Large intestine (tissue), 3 donors: ENCODE measurements around the gene SMARCA2. TPM values are rescaled to one million over a fixed set of nuclear protein-coding genes. Genes with fewer than 3 reads are reported as not detected.

Experiments used
- DNase-seq, 2 donors: peaks; one replicate each; pipeline versions ENCODE4 v3.0.0 to v3.0.0-alpha.2; 2013
- H3K27ac ChIP-seq: one replicate; pipeline ENCODE4 v1.5.1; 2013; ENCODE audit warnings: low read length
- H3K27me3 ChIP-seq: 2 replicates; pipeline ENCODE4 v1.6.1; 2013; ENCODE audit warnings: low read length; ENCODE audit not compliant: control insufficient read depth, insufficient read depth
- H3K36me3 ChIP-seq: 2 replicates; pipeline ENCODE4 v1.6.1; 2013; ENCODE audit warnings: low read length; ENCODE audit not compliant: control insufficient read depth, insufficient read depth
- H3K4me1 ChIP-seq: one replicate; pipeline ENCODE4 v1.6.1; 2013; ENCODE audit warnings: low read length; ENCODE audit not compliant: control insufficient read depth, insufficient read depth
- H3K4me3 ChIP-seq: one replicate; pipeline ENCODE4 v1.5.1; 2013; ENCODE audit warnings: low read length
- H3K9me3 ChIP-seq: one replicate; pipeline ENCODE4 v1.6.1; 2013; ENCODE audit warnings: mild to moderate bottlenecking, low read depth, low read length, moderate library complexity; ENCODE audit not compliant: control insufficient read depth
- WGBS: methylation state at CpG from one replicate; pipeline ENCODE4 v1.1.5; 2013; ENCODE audit warnings: low lambda C conversion rate; ENCODE audit not compliant: insufficient coverage; 5-methylcytosine and 5-hydroxymethylcytosine counted together
- polyA plus RNA-seq: library from polyadenylated mRNA; unstranded; fragments of 120-200 nt; gene quantifications from one replicate; pipeline ENCODE4 v1.2.1, GENCODE V29; 2013

SMARCA2 gene
- polyA plus RNA-seq, 1 donor, result 61.1 TPM

GRCh38 chr9:2228132-2228531, 213.0 kb downstream of the SMARCA2 start:
- DNase-seq, result no peak
- Histone ChIP-seq H3K9me3 (no peaks in the 10 kb centered on the region), H3K4me1 (no peaks in the 10 kb centered on the region), H3K27ac (no peak overlapping the region), H3K27me3 (no peaks in the 10 kb centered on the region), H3K4me3 (no peak overlapping the region), H3K36me3 (no peaks in the 10 kb centered on the region)
- WGBS, result no CpG with 5 or more reads among the region's 2 CpGs

- WGBS, result 100% methylated on average over 1 of the region's 2 CpGs
- Histone ChIP-seq H3K4me3 (no peak overlapping the region), H3K9me3 (no peaks in the 10 kb centered on the region), H3K27me3 (no peaks in the 10 kb centered on the region), H3K27ac (no peak overlapping the region), H3K36me3 (no peaks in the 10 kb centered on the region), H3K4me1 (no peaks in the 10 kb centered on the region)
- no peak for DNase-seq
Observed at GRCh38 chr9:2228641-2229040, 213.5 kb downstream of the SMARCA2 start.

DNA sequence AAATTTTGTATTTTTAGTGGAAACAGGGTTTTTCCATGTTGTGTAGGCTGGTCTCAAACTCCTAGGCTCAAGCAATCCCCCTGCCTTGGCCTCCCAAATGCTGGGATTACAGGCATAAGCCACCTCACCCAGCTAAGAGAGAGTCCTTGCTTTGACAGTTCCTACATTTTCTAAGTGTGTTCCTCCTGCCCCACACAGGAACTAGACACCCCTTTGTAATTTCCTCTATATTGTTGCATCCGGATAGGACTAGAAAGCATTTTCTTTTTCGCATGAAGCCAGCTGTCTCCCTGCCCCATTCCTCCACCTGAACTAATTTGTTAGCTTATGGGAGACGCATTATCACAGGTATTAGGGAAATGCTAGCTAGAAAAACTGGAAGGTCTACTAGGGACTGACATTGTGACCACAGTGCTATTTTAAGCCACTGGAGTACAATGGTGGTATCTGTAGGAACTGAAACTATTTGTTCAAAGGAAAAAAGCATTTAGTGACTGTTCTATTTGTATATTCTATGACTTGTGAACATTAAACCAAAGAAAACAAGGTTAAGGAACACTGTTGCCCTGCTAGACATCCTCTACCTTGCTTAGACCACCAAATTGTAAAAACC, 214.1 kb downstream of the SMARCA2 start:
- no peak for DNase-seq
- no peak overlapping the region for H3K4me3 ChIP-seq
- H3K4me1 ChIP-seq, result no peaks in the 10 kb centered on the region
- no peaks in the 10 kb centered on the region for H3K9me3 ChIP-seq
- 80% methylated on average over 1 of the region's 3 CpGs for WGBS
- H3K36me3 ChIP-seq, result no peaks in the 10 kb centered on the region
- no peaks in the 10 kb centered on the region for H3K27me3 ChIP-seq
- H3K27ac ChIP-seq, result no peak overlapping the region

DNA sequence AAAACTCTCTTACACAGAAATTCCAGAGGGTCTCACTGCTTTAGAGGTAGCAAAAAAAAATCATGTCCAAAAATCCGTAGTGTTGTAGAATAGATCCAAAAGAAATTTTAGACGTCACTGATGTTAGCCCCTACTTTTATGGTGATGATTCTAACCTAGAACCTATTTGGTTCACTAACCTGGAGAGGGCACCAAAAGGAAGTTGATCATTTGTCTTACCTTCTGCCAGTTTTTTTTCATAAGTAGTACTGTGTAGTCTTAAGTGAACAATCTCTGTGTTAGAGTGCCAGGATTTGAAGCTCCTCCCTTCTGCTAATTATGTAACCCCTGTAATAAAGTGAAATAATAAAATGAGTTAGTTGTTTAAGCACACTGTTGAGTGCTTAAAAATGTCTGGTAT, 215.2 kb downstream of the SMARCA2 start:
- no peaks in the 10 kb centered on the region for H3K36me3 ChIP-seq
- H3K27me3 ChIP-seq, result no peaks in the 10 kb centered on the region
- no peaks in the 10 kb centered on the region for H3K4me1 ChIP-seq
- no peaks in the 10 kb centered on the region for H3K9me3 ChIP-seq
- DNase-seq, result no peak
- WGBS, result 100% methylated on average over 2 of the region's 2 CpGs
- H3K4me3 ChIP-seq, result no peak overlapping the region
- no peak overlapping the region for H3K27ac ChIP-seq

GRCh38 chr9:2231101-2231500, 216.0 kb downstream of the SMARCA2 start:
- Histone ChIP-seq H3K4me1 (no peaks in the 10 kb centered on the region), H3K27ac (no peak overlapping the region)

DNA sequence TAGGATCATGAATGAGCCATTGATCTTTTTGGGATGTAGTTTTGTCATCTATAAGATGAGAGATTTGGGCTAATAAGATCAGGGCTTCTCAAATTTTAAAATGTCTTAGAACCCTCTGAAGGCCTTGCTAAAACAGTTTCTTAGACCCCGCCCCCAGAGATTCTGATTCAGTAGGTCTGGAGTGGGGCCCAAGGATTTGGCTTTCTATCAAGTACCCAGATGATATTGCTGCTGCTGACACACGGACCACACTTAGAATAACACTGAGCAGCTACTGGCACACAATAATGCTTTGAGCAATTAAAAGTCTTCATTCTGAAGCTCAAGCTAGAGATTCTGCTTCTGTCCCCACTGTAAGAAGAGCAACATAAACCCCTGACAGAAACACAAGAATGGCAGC, 216.7 kb downstream of the SMARCA2 start:
- no peaks in the 10 kb centered on the region for H3K27me3 ChIP-seq
- no peak overlapping the region for H3K4me3 ChIP-seq
- no peak overlapping the region for H3K27ac ChIP-seq
- no peaks in the 10 kb centered on the region for H3K4me1 ChIP-seq
- no peaks in the 10 kb centered on the region for H3K9me3 ChIP-seq
- no peak for DNase-seq
- no CpG with 5 or more reads among the region's 2 CpGs for WGBS
- H3K36me3 ChIP-seq, result no peaks in the 10 kb centered on the region

More at GRCh38 chr9:2231101-2231500, 216.0 kb downstream of the SMARCA2 start:
- Histone ChIP-seq H3K4me3 (no peak overlapping the region), H3K27me3 (no peaks in the 10 kb centered on the region), H3K36me3 (no peaks in the 10 kb centered on the region), H3K9me3 (no peaks in the 10 kb centered on the region)
- DNase-seq, result no peak
- WGBS, result no CpG with 5 or more reads among the region's 1 CpG

GRCh38 chr9:2233274-2233673, 218.1 kb downstream of the SMARCA2 start:
- no peaks in the 10 kb centered on the region for H3K9me3 ChIP-seq
- 60% methylated on average over 3 of the region's 3 CpGs for WGBS
- H3K27ac ChIP-seq, result no peak overlapping the region
- H3K4me1 ChIP-seq, result no peaks in the 10 kb centered on the region
- no peak overlapping the region for H3K4me3 ChIP-seq
- no peaks in the 10 kb centered on the region for H3K27me3 ChIP-seq
- no peak for DNase-seq
- H3K36me3 ChIP-seq, result no peaks in the 10 kb centered on the region

DNA sequence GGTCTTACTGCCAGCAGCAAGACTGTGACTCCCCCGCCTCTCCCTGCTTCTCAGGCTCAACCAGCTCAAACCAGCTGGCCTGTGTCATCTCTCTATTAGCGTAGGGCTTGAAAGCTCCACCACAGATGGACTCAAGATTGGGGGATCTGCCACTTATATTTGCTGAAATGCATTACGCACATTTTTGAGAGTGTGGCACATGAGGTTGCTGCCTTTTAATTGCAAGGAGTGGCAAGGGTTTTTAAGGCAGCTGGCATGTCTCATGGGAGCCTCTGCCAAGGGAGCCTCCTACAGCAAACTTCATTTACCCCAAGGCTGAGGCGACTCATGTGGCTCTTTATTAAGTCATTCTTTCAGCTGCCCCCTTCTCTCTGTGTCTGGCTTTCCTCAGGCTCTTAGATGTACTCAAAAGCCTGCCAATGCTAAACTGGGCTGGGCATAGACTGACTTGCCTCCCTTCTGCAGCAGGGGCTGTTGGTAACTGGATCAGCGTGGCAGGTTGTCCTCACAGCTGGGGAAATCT, 219.3 kb downstream of the SMARCA2 start:
- H3K9me3 ChIP-seq, result no peaks in the 10 kb centered on the region
- no peak overlapping the region for H3K27ac ChIP-seq
- peak in 1 of 2 donors; percentile 15 for DNase-seq
- no peaks in the 10 kb centered on the region for H3K4me1 ChIP-seq
- WGBS, result no CpG with 5 or more reads among the region's 5 CpGs
- H3K36me3 ChIP-seq, result no peaks in the 10 kb centered on the region
- H3K27me3 ChIP-seq, result no peaks in the 10 kb centered on the region
- H3K4me3 ChIP-seq, result no peak overlapping the region

GRCh38 chr9:2235623-2236022, 220.5 kb downstream of the SMARCA2 start:
- no peaks in the 10 kb centered on the region for H3K27me3 ChIP-seq
- no peak for DNase-seq
- H3K9me3 ChIP-seq, result no peaks in the 10 kb centered on the region
- no peak overlapping the region for H3K4me3 ChIP-seq
- no peaks in the 10 kb centered on the region for H3K4me1 ChIP-seq
- WGBS, result no CpG with 5 or more reads among the region's 5 CpGs
- no peak overlapping the region for H3K27ac ChIP-seq
- no peaks in the 10 kb centered on the region for H3K36me3 ChIP-seq

DNA sequence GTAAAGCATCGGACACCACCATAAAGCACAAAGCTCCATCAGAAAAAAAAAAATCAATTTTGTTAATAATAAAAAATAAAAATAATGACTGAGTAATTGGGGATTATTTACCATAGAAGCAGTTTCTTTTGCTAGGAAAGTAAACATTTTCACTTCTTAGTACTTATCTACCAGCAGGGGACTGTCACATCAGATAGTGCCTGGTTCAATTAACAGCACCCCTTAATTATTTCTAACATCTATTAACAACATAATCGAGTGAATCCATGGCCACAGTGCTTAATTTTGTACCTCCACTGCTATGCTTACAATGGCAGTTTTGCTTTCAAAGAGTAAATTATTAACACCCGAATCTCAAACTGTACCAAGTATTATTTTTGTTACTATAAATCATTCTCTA, 221.7 kb downstream of the SMARCA2 start:
- Histone ChIP-seq H3K36me3 (no peaks in the 10 kb centered on the region), H3K4me1 (peaks cover 3% of the 10 kb centered on the region), H3K27ac (no peak overlapping the region), H3K9me3 (no peaks in the 10 kb centered on the region), H3K4me3 (no peak overlapping the region), H3K27me3 (no peaks in the 10 kb centered on the region)
- 100% methylated on average over 1 of the region's 3 CpGs for WGBS
- DNase-seq, result no peak

DNA sequence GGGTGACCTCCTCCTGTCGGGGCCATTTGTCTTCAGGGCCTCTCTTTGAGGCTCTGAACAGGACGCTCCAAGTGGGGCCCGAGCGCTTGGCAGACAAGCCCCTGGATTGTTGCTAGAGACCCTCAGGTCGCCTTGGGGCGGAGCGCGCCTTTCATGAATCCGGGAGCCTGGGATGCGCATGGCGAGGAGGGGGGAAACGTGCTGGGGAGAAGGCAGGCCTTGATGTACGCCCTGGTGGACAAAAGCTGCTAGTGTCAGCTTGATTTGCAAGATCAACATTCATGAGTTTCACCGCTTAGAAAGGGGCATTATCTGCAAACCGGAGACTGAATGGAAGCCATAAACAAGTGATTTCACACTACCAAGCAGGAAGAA, 226.3 kb downstream of the SMARCA2 start:
- H3K4me1 ChIP-seq, result peaks cover 7% of the 10 kb centered on the region
- no peaks in the 10 kb centered on the region for H3K36me3 ChIP-seq
- peak in 1 of 2 donors; percentile 44 for DNase-seq
- H3K4me3 ChIP-seq, result peak overlapping the region; percentile 48
- peak overlapping the region; percentile 0 for H3K27ac ChIP-seq
- WGBS, result no CpG with 5 or more reads among the region's 15 CpGs
- H3K27me3 ChIP-seq, result no peaks in the 10 kb centered on the region
- H3K9me3 ChIP-seq, result no peaks in the 10 kb centered on the region
